GM21423 (cell line): Measurements from ENCODE around the gene C17orf50.
"Not testable (repeated sequence)": the region's sequence is repeated elsewhere in the genome, so short reads cannot be mapped to it uniquely, and the experiment has no call there.

Experiments
- ATAC-seq: cut with Tn5 transposase; IDR thresholded peaks from one replicate; pipeline ENCODE4 v1.9.1; 2021; ENCODE audit warnings: mild to moderate bottlenecking, moderate library complexity; ENCODE audit not compliant: unreplicated experiment

Gene C17orf50

DNA sequence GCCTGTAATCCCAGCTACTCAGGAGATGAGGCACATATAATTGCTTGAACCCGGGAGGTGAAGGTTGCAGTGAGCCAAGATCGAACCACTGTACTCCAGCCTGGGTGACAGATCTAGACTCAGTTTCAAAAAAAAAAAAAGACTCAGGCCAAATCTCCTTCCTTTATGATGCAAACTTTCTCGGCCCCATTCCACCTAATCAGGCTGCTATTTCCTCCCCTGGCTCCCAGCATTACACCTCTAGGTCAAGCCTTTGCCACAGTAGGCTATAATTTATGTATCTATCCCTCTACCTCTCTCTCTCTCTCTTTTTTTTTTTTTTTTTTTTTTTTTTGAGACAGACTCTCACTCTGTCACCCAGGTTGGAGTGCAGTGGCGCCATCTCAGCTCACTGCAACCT lies 9.1 kb upstream of the C17orf50 start:
- ATAC-seq, result not testable (repeated sequence)

GRCh38 chr17:35752471-35752870 lies 8.2 kb upstream of the C17orf50 start:
- ATAC-seq, result no peak

GRCh38 chr17:35752945-35753764 lies 7.5 kb upstream of the C17orf50 start, which contains the start of gene GAS2L2:
Gene GAS2L2 (minus strand): TSS chr17:35753239. CDS start chr17:35752850, 389 bp downstream.
- ATAC-seq, result no peak

DNA sequence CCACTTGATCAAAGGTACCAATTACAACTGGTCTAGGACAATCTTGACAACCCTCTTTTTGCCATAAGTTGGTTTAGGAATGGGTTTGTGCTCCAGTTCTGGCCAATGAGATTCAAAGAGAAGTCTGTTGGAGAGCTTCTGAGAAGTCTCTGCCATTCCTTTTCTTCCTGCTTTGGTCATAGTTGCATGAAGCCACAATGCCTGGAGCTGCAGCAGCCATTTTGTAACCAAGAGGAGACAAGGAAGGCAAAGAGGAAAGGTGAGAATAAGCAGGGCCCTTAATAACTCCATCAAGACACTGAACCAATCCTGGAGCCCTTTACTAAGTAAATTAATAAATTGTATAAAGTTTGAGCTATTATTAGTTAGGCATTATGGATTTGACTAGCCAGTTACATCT lies 3.4 kb upstream of the C17orf50 start:
- no peak for ATAC-seq

DNA sequence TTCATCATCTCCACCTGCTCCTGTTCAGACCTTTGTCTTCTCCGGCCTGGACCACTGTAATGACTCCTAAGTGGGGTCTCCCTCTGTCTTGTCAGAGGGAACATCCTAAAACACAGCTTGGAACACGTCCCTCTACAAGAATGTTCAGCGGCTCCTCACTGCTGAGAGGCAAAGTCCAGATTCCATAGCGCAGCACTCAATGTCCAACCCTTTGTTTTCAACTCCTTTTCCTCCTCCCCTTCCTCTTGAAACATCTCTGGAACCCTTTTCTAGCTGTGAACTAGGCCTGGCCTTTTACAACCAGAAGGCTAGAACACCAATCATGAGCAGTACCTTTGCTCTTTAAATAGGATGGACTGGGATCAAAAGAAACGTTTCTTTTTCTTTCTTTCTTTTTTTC lies 914 bp downstream of the C17orf50 start:
- no peak for ATAC-seq

DNA sequence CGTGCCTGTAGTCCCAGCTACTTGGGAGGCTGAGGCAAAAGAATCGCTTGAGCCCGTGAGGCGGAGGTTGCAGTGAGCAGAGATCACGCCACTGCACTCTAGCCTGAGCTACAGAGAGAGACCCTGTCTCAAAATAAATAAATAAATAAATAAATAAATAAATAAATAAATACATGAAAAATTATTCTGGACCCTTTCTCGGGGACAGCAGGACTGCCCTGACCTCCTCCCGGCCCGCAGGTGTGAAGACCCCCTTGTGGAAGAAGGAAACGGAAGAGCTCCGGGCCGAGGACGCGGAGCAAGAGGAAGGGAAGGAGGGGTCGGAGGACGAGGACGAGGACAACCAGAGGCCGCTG lies 3.1 kb downstream of the C17orf50 start:
- no peak for ATAC-seq

GRCh38 chr17:35764123-35764991 lies 3.7 kb downstream of the C17orf50 start:
- ATAC-seq, result peak; percentile 91

DNA sequence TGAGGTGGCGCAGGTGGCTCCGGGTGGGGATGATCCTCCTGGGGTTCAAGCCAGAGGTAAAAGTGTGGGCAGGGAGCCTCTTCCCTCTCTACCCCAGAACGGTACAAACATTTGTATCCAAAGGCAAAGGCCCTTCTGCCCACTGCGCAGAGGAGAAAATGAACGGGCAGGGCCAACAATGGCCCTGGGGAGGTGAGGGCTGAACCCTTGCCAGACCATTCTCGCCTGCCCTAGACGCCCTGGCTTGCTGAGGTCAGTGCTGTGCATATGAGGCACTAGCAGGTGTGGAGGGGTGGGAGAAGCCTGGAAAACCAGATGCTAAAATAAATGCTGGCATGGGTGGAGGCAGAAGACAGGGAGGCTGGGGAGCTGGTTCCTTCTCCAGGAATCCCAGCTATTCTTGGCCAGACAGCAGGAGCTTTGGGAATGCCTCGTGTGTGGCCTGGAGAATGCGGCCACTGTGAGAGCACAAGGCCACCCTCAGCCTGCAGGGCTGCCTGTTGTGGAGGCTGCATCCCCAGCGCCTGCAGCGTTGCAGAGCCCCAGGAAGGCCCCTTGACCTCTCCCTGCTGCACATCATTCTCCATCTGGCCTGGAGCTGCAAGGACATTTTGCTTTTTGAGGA lies 4.5 kb downstream of the C17orf50 start:
- no peak for ATAC-seq

DNA sequence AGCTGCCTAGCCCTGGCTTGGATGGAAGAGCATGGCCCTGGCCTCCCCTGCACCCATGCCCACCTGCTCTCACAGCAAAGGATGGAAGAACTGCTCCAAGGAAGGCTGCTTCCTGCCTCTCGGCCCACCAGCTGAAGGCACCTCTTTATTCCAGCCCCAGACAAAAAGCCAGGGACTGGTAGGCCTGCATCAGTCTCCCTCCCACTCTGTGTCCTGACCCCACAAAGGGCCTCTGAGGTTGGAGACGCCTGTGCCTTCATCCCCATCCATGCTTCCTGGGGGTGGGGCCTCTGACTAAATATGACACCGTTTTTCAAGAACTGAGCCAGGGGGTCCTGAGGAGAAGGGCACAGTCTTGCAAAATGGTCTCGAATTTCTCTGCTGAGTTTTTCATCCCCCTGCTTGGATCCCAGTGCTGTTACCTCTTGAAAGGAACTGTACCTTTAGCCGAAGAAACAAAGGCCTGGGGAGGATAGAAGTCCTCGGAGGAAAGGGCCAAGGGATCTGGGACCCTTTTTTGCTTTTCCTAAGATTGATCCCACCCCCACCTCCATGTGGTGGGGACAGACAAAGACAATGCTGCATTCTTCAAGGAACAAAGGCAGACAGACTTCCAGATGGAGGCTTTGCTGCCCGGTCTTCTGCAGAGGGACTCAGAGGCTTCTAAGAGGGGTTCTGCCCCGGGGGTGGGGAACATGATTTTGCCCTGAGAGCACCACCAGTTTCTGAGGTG lies 5.2 kb downstream of the C17orf50 start:
- ATAC-seq, result no peak

DNA sequence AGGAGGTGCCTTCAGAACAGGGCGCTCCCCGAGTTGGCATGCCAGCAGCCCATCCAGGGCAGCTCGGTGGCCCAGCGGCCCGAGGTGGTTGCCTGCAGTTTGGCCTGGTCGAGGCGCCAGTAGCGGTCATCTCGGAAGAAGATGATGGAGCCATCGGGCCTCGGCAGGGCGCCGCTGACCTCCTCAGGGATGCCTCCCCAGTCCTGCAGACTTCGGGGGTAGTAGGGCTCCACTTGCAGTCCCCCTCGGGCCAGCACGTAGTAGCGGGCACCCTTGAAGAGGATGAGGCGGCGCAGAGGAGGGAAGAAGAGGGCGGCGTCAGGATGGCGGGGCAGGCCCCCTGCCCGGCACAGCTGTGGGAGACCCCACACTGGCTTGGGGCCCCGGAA lies 5.8 kb downstream of the C17orf50 start:
- no peak for ATAC-seq

DNA sequence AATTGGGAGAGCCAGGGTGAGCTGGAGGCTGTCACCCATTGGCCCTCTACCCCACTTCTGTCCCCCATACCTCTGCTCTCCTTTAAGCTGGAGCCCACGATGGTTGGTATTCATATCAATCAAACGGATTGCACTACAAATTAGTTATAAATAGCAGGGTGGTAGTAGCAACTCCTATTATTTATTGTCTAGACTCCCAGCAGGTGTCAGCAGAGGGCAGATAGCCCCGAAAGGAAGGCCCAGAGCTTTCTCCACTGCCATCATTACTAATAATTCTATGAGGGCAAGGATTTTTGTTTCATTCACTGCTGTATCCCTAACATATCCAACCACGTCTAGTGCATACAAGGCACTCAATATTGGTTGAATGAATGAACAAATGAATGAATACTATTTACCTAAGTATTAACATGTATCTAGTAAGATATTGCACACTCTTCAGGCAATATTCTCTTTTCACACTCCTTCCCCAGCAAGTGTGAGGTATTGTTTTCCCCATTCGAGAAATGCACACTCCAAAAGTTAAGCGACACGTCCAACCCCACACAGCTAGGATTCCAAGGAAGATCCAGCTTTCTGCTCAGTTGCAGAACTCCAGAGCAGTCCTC lies 6.3 kb downstream of the C17orf50 start:
- no peak for ATAC-seq

- no peak for ATAC-seq
These were observed 8.1 kb downstream of the C17orf50 start for GRCh38 chr17:35768797-35769196.

DNA sequence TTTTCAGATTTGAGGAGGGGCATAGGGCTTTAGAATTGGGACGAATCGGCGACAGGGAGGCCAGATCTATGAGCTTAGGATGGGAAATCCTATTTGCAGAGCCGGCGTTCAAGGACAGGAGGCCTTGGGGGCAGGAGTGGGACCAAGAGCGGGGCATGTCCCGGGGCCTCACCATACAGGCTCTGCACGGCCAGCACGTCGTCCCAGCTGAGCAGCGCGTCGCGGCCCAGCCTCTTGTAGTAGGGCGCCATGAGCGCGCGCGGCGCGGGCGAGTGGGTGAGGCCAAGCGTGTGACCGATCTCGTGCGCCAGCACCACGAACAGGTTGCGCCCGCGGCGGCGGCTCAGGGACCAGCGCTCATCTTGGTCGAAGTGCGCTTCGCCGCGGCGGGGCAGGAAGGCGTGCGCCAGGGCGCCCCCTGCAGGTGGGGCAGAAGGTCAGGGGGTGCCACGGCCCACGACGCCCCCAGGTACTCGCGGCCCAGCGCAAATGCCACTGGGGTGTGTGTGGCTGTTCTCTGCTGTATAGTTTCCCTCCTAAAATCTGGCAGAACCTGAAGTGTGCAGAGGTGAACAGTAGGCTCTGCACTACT lies 9.3 kb downstream of the C17orf50 start:
- ATAC-seq, result no peak

DNA sequence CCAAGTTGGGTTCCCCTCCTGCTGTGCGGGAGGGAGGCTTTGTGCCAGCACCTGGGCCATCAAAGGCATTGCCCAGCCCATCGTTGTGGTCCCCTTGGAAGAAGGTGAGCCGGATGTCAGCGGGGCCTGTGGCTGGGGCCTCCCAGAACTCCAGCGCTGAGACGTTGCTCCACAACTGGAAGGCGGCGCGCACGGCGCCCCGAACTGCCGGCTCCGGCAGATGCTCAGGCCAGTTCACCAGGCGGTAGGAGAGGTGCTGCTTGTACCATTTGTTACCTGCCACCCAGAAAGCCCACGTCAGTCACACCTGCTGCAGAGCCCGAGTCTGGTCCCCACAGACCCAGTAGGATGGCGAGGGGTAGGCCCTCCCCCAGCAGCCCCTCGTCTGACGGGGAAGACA lies 12.4 kb downstream of the C17orf50 start:
- ATAC-seq, result no peak

- ATAC-seq, result no peak
These were observed 13.2 kb downstream of the C17orf50 start for GRCh38 chr17:35773679-35774425.

GRCh38 chr17:35774499-35774898 lies 13.8 kb downstream of the C17orf50 start:
- ATAC-seq, result no peak

DNA sequence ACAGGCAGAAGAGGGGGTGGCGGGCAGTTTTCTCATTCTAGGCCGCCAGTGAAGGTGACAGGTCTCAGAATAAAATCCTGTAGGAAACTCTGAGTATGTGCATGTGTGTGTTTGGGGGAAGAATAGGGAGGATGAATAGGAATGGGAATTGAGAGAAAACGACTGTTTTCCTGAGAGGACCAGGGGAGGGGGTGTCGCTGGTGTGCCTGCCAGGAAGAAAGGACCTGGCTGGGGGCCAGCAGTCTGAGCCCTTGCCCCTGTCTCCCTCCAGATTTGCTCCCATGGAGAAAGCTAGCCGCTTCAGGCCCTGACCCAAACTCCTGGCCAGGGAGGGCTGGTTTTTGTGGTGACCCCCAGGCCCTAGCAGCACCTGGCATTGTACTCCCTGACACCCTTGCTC lies 14.4 kb downstream of the C17orf50 start:
- ATAC-seq, result no peak

- ATAC-seq, result no peak
These were observed 14.9 kb downstream of the C17orf50 start for GRCh38 chr17:35775583-35775982.

DNA sequence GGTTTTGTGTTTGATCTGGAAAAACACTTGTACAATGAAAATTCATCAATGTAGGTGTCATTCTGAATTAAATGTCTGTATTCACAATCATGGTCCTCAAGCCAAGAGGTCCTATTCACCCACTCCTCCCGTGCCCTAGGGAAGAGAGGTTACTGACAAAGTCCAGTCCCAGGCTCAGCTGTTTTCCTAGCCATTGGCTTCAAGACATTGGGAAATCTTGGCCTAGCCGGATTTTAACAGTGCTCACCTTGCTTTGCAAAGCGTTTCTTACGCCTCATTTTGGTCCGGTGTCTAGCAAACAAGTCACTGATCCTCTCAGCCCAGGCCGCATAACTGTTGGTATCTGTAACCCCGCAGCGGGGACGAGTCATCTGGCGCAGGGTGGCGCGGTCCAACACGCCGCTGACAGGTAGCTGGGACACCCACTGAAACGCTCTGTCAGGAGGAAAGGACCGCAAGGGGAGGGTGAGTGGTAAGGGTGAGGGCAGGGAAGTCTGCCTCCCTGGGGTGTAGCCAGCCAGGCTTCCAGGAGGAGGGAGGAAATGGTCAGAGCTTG lies 18.0 kb downstream of the C17orf50 start:
- no peak for ATAC-seq
